Liver (tissue), 3 donors: ENCODE data around the gene VAT1.
A peak's percentile ranks its signal among the peaks of the same experiment; 100 is the strongest.

Source experiments
- ATF3 ChIP-seq: IDR thresholded peaks from 2 replicates; pipeline ENCODE4 v1.6.1; 2016; ENCODE audit warnings: antibody characterized with exemption
- RXRA ChIP-seq, 2 donors: IDR thresholded peaks; 2 replicates each; pipeline ENCODE4 v1.6.1; 2017 to 2018; ENCODE audit warnings: antibody characterized with exemption in 2 of 2, mild to moderate bottlenecking in 1 of 2
- TAF1 ChIP-seq: conservative IDR thresholded peaks from 2 replicates; pipeline ENCODE4 v1.6.1; 2016; ENCODE audit warnings: antibody characterized with exemption, mild to moderate bottlenecking
- ZBTB33 ChIP-seq: IDR thresholded peaks from 2 replicates; pipeline ENCODE4 v1.6.1; 2016; ENCODE audit warnings: antibody characterized with exemption
- TF ChIP-seq, protein P1 (sequence below): fragments of 150-350 bp; IDR thresholded peaks from 2 replicates; pipeline ENCODE4 v1.5.1; 2017; ENCODE audit warnings: improper control_type of control experiment, low read depth, low read length; ENCODE audit not compliant: missing input control
- TF ChIP-seq, protein P2 (sequence below): IDR thresholded peaks from 2 replicates; pipeline ENCODE4 v1.6.1; 2016; ENCODE audit warnings: antibody characterized with exemption, mild to moderate bottlenecking
- TF ChIP-seq, protein P3 (sequence below): IDR thresholded peaks from 2 replicates; pipeline ENCODE4 v1.6.1; 2016; ENCODE audit warnings: antibody characterized with exemption
- donor health status: healthy.
- donor health status: healthy.

- TF ChIP-seq, protein P1, sequence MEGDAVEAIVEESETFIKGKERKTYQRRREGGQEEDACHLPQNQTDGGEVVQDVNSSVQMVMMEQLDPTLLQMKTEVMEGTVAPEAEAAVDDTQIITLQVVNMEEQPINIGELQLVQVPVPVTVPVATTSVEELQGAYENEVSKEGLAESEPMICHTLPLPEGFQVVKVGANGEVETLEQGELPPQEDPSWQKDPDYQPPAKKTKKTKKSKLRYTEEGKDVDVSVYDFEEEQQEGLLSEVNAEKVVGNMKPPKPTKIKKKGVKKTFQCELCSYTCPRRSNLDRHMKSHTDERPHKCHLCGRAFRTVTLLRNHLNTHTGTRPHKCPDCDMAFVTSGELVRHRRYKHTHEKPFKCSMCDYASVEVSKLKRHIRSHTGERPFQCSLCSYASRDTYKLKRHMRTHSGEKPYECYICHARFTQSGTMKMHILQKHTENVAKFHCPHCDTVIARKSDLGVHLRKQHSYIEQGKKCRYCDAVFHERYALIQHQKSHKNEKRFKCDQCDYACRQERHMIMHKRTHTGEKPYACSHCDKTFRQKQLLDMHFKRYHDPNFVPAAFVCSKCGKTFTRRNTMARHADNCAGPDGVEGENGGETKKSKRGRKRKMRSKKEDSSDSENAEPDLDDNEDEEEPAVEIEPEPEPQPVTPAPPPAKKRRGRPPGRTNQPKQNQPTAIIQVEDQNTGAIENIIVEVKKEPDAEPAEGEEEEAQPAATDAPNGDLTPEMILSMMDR: no peak
- TF ChIP-seq TAF1: no peak
- TF ChIP-seq, protein P2, sequence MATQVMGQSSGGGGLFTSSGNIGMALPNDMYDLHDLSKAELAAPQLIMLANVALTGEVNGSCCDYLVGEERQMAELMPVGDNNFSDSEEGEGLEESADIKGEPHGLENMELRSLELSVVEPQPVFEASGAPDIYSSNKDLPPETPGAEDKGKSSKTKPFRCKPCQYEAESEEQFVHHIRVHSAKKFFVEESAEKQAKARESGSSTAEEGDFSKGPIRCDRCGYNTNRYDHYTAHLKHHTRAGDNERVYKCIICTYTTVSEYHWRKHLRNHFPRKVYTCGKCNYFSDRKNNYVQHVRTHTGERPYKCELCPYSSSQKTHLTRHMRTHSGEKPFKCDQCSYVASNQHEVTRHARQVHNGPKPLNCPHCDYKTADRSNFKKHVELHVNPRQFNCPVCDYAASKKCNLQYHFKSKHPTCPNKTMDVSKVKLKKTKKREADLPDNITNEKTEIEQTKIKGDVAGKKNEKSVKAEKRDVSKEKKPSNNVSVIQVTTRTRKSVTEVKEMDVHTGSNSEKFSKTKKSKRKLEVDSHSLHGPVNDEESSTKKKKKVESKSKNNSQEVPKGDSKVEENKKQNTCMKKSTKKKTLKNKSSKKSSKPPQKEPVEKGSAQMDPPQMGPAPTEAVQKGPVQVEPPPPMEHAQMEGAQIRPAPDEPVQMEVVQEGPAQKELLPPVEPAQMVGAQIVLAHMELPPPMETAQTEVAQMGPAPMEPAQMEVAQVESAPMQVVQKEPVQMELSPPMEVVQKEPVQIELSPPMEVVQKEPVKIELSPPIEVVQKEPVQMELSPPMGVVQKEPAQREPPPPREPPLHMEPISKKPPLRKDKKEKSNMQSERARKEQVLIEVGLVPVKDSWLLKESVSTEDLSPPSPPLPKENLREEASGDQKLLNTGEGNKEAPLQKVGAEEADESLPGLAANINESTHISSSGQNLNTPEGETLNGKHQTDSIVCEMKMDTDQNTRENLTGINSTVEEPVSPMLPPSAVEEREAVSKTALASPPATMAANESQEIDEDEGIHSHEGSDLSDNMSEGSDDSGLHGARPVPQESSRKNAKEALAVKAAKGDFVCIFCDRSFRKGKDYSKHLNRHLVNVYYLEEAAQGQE: no peak
- TF ChIP-seq RXRA (IDR thresholded peaks at IDR 0.05): peak; percentile 92 to 94
- peak; percentile 83 for TF ChIP-seq ATF3
- TF ChIP-seq, protein P3, sequence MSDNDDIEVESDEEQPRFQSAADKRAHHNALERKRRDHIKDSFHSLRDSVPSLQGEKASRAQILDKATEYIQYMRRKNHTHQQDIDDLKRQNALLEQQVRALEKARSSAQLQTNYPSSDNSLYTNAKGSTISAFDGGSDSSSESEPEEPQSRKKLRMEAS: peak; percentile 50
- TF ChIP-seq ZBTB33: peak; percentile 69
Observed at GRCh38 chr17:43068570-43069367, 46.6 kb upstream of the VAT1 start.
